HG02763 (cell line): Measurements from ENCODE around the gene TLK2.
A peak's percentile ranks its signal among the peaks of the same experiment; 100 is the strongest.
"Not testable (repeated sequence)": the region's sequence is repeated elsewhere in the genome, so short reads cannot be mapped to it uniquely, and the experiment has no call there.

Experiments used
- ATAC-seq: cut with Tn5 transposase; IDR thresholded peaks from one replicate; pipeline ENCODE4 v1.9.1; 2021; ENCODE audit warnings: mild to moderate bottlenecking, moderate library complexity; ENCODE audit not compliant: unreplicated experiment

TLK2 gene

GRCh38 chr17:62479639-62480258, 1.1 kb downstream of the TLK2 start:
- not testable (repeated sequence) for ATAC-seq

GRCh38 chr17:62482553-62482952, 3.9 kb downstream of the TLK2 start:
- ATAC-seq: not testable (repeated sequence)

GRCh38 chr17:62490990-62491389, 12.4 kb downstream of the TLK2 start:
- not testable (repeated sequence) for ATAC-seq

GRCh38 chr17:62493049-62493655, 14.5 kb downstream of the TLK2 start:
- ATAC-seq: not testable (repeated sequence)

- ATAC-seq: not testable (repeated sequence)
These were observed 15.4 kb downstream of the TLK2 start for GRCh38 chr17:62494073-62494472.

GRCh38 chr17:62496344-62496743, 17.7 kb downstream of the TLK2 start:
- not testable (repeated sequence) for ATAC-seq

GRCh38 chr17:62498796-62499195, 20.2 kb downstream of the TLK2 start:
- ATAC-seq: not testable (repeated sequence)

- not testable (repeated sequence) for ATAC-seq
These were observed 21.8 kb downstream of the TLK2 start for GRCh38 chr17:62500463-62500862.

GRCh38 chr17:62504857-62505256, 26.2 kb downstream of the TLK2 start:
- not testable (repeated sequence) for ATAC-seq

- ATAC-seq: peak; percentile 64
These were observed 28.7 kb downstream of the TLK2 start for GRCh38 chr17:62507191-62507836.

- not testable (repeated sequence) for ATAC-seq
These were observed 31.7 kb downstream of the TLK2 start for GRCh38 chr17:62510247-62510819.

GRCh38 chr17:62511014-62511413, 32.4 kb downstream of the TLK2 start:
- ATAC-seq: not testable (repeated sequence)

GRCh38 chr17:62516376-62516775, 37.8 kb downstream of the TLK2 start:
- not testable (repeated sequence) for ATAC-seq

GRCh38 chr17:62521295-62521694, 42.7 kb downstream of the TLK2 start:
- ATAC-seq: not testable (repeated sequence)

- not testable (repeated sequence) for ATAC-seq
These were observed 45.5 kb downstream of the TLK2 start for GRCh38 chr17:62524077-62524476.

GRCh38 chr17:62525317-62525716, 46.7 kb downstream of the TLK2 start:
- ATAC-seq: not testable (repeated sequence)

GRCh38 chr17:62530936-62531335, 52.3 kb downstream of the TLK2 start:
- not testable (repeated sequence) for ATAC-seq

- not testable (repeated sequence) for ATAC-seq
These were observed 57.9 kb downstream of the TLK2 start for GRCh38 chr17:62536557-62536956.

- not testable (repeated sequence) for ATAC-seq
These were observed 62.4 kb downstream of the TLK2 start for GRCh38 chr17:62541073-62541472.

- ATAC-seq: not testable (repeated sequence)
These were observed 64.7 kb downstream of the TLK2 start for GRCh38 chr17:62543278-62543775.

GRCh38 chr17:62546066-62546465, 67.4 kb downstream of the TLK2 start:
- ATAC-seq: not testable (repeated sequence)
